Activated naive CD8-positive, alpha-beta T cell treated with anti-CD3 and anti-CD28 coated beads, Interleukin-2, amount 50 U/mL, for 16 hours (primary cell): ENCODE measurements around the gene EGLN1.
"Not testable (repeated sequence)": the region's sequence is repeated elsewhere in the genome, so short reads cannot be mapped to it uniquely, and the experiment has no call there.

ENCODE experiments used
- DNase-seq: peaks from one replicate; pipeline ENCODE4 v3.0.0-alpha.2; 2020; ENCODE audit warnings: low read depth, low spot score

EGLN1 gene

GRCh38 chr1:231421971-231422797 lies at the start of gene EGLN1:
EGLN1 (minus strand) TSS chr1:231422287; CDS start chr1:231421888, 399 bp downstream.
- DNase-seq, result peak; percentile 63

GRCh38 chr1:231471500-231471899 lies 49.4 kb upstream of the EGLN1 start:
- not testable (repeated sequence) for DNase-seq

- not testable (repeated sequence) for DNase-seq
These were observed 48.9 kb upstream of the EGLN1 start for GRCh38 chr1:231471027-231471426.

GRCh38 chr1:231467986-231468385 lies 45.9 kb upstream of the EGLN1 start:
- no peak for DNase-seq

GRCh38 chr1:231465051-231465450 lies 43.0 kb upstream of the EGLN1 start:
- DNase-seq, result no peak

GRCh38 chr1:231463541-231463940 lies 41.5 kb upstream of the EGLN1 start:
- DNase-seq, result no peak

GRCh38 chr1:231460614-231461013 lies 38.5 kb upstream of the EGLN1 start:
- DNase-seq, result peak; percentile 7

GRCh38 chr1:231459438-231459837 lies 37.4 kb upstream of the EGLN1 start:
- not testable (repeated sequence) for DNase-seq

- not testable (repeated sequence) for DNase-seq
These were observed 35.9 kb upstream of the EGLN1 start for GRCh38 chr1:231457956-231458355.

GRCh38 chr1:231454133-231454532 lies 32.0 kb upstream of the EGLN1 start:
- DNase-seq, result not testable (repeated sequence)

- DNase-seq, result no peak
These were observed 24.1 kb upstream of the EGLN1 start for GRCh38 chr1:231446138-231446537.

GRCh38 chr1:231444059-231444458 lies 22.0 kb upstream of the EGLN1 start:
- no peak for DNase-seq

GRCh38 chr1:231443363-231443762 lies 21.3 kb upstream of the EGLN1 start:
- no peak for DNase-seq

- DNase-seq, result no peak
These were observed 20.6 kb upstream of the EGLN1 start for GRCh38 chr1:231442735-231443134.

- DNase-seq, result no peak
These were observed 10.9 kb upstream of the EGLN1 start for GRCh38 chr1:231432996-231433395.

- DNase-seq, result no peak
These were observed 9.8 kb upstream of the EGLN1 start for GRCh38 chr1:231431665-231432415.

- DNase-seq, result not testable (repeated sequence)
These were observed 8.7 kb upstream of the EGLN1 start for GRCh38 chr1:231430678-231431352.

GRCh38 chr1:231428377-231428776 lies 6.3 kb upstream of the EGLN1 start:
- DNase-seq, result no peak

GRCh38 chr1:231424950-231425805 lies 3.1 kb upstream of the EGLN1 start:
- DNase-seq, result no peak

- DNase-seq, result no peak
These were observed 1.6 kb upstream of the EGLN1 start for GRCh38 chr1:231423648-231424047.

- no peak for DNase-seq
These were observed 767 bp upstream of the EGLN1 start for GRCh38 chr1:231422798-231423309.
